Stimulated activated CD8-positive, alpha-beta memory T cell treated with anti-CD3 and anti-CD28 coated beads, Interleukin-7, amount 100 ng/mL, for 24 hours (primary cell): ENCODE data around the gene CORO2B.
"Not testable (repeated sequence)": the region's sequence is repeated elsewhere in the genome, so short reads cannot be mapped to it uniquely, and the experiment has no call there.

ENCODE experiments used
- DNase-seq: peaks from one replicate; pipeline ENCODE4 v3.0.0-alpha.2; 2020; ENCODE audit warnings: low read depth

The CORO2B gene

GRCh38 chr15:68730976-68731897 lies 152.4 kb downstream of the CORO2B start:
- no peak for DNase-seq

- DNase-seq: no peak
These were observed 153.7 kb downstream of the CORO2B start for GRCh38 chr15:68732451-68732850.

DNA sequence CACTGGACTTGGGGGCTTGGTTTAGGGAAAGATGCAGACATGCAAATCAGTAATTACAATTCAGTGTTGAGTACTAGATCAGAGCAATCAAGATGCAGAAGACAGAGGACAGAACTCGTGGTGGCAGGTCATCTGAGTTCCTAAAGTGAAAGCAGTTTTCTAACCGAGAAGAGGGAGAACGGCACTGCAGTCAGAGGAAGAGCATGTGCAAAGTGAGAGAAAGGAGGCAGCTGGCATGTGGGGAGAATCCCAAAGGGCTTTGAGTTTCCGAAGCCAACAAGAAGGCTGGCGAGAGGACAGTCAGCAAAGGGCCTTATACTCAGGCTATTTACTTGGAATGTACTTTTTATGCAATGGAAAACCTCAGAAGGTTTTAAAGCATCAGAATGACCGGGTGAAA lies 154.9 kb downstream of the CORO2B start:
- no peak for DNase-seq

DNA sequence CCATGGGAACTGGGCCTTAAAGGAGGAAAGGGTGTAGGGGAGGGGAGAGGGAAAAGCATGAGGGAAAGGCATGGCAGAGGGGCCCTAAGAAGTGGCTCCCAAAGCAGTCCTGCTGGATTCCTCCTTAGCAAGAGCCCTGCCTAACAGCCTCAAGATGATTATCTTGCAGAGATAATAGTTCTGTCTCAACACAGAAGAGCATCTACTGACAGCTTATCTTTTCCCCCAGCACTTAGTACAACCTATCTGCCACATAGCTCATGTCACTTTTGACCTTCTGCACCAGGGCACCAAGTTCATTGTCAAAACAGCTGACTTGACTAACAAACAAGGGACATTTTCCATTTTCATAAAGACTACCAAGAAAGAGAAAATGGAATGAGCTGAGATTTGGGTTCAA lies 155.6 kb downstream of the CORO2B start:
- DNase-seq: no peak

DNA sequence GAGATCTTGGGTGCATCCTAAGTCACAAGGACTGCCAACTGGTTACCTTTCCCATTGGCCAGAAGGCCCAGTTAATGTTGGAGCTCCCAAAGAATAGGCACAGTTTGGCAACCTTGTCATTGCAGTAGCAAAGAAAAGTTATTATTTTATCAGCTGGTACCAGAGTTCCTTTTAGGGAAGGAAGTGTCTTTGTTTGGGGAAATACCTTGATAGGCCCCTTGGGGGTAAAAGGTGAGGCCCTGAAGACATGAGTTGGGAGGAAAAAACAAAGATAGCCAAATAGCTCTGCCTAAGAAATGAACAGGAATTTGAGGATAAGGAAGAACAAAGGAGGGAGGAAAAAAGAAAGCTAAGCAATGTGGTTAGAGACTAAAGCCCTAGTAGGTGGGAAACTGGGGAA lies 156.1 kb downstream of the CORO2B start:
- no peak for DNase-seq

DNA sequence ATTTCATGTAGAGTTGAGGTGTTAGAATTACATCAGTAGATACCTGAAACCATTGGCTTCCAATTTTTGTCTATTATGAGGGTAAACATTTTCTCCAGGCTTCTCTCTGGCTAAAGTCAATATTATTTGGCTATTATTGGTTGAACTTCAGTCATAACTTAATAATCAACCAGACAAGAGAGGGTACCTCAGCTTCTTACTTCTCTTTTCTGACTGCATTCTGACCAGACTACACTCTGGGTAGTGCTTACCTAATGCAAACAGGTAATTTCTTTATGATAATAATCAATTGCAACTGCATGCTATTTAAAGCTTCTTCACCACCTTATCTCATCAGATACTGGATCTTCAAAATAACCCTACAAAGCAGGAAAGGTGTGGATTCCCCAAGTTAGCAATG lies 156.8 kb downstream of the CORO2B start:
- DNase-seq: no peak

DNA sequence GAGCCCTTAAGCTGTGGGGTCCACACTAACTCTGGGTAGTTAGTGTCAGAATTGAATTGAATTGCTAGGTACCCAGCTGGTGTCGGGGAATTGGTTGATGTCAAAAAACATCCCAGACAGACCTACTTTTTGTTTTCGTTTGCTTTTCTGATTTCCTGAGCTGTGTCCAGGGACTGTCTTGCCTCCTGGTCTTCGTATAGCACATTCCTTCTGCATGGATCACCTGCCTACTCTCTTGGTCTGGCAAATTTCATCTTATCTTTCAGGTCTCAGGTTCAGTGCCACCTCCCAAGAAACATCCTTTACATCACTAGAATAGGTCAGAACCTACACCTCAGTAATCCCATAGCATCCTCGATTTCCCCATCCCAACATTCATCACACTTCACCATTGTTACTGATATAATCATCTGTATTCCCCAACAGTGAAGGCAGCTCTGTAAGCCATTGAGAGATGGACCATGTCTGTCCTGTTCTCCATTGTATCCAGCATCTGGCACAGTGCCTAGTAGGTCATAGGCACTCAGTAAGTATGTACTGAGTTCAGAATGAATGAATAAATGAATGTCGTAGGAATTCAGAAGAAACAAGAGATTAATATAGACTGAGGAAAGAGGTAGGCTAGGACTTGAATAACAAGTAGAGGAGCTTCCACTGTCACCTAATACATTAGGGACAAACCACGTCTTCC lies 160.7 kb downstream of the CORO2B start:
- no peak for DNase-seq

DNA sequence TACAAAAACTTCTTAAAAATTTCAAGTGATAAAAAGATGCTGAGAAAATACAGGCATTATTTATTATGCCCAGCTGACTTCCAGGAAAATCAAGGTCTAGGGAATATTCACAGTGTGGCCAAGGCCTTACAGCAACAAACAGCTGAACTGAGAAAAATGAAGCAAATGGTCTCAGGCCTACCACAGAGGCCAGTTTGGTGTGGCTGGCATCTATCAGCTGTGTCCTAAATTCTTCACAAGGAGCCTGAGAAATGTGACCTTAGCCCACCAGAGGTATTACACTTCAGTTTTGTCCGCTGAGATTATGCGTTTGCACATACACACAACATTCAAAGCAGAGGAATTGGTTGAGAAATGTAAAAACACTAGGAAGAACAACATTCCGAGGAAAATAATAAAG lies 164.5 kb downstream of the CORO2B start:
- no peak for DNase-seq

DNA sequence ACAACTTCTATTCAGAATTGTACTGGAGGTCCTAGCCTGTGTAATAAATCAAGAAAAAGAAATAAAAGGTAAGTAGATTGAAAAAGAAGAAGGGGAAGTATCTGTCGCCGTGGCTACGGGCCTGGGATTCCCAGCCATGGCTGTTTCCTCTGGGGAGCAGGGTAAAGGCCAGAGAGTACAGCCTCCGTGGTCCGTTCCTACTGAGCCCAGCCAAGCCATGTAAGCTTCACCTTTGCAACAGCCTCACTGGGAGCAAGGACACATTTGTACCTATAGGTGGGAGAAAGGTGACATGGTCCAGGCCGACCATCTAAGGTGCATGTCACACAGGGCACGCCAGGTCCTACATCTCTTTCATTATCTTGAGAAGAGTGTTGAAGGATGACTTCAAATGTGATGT lies 170.6 kb downstream of the CORO2B start:
- no peak for DNase-seq

DNA sequence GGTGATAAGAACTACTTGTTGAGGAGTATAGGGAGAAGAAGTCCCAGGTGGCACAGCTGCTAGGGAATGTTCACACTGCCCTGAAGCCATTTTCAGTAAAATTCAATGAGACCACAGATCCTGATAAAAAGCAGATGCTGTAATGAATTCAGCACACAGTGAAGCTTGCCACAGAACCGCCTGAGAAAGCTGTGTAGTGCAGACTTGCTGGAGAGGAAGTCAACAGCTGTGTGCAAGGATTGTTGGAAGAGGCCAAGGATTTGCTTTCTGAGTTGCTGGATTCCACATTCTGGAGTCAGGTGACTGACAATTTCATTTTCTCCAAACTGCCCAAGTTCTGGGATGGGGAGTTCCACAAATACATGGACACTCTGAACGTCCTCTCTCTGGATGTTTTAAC lies 171.0 kb downstream of the CORO2B start:
- DNase-seq: no peak

DNA sequence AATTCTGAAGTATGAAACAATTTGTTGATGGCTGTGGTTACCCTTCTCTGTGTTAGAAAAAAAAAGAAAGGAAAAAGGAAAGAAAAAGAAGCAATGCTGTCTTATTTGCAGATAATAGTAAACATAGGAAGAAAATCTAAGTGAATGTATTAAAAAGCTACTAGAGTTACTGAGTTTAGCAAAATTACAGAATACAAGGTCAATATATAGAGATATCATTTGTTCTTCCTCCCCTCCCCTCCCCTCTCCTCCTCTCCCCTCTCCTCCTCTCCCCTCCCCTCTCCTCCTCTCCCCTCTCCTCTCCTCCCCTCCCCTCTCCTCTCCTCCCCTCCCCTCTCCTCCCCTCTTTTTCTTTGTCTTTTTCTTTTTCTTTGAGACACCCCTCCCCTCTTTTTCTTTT lies 172.8 kb downstream of the CORO2B start:
- DNase-seq: no peak

GRCh38 chr15:68755731-68756130 lies 176.9 kb downstream of the CORO2B start:
- no peak for DNase-seq

DNA sequence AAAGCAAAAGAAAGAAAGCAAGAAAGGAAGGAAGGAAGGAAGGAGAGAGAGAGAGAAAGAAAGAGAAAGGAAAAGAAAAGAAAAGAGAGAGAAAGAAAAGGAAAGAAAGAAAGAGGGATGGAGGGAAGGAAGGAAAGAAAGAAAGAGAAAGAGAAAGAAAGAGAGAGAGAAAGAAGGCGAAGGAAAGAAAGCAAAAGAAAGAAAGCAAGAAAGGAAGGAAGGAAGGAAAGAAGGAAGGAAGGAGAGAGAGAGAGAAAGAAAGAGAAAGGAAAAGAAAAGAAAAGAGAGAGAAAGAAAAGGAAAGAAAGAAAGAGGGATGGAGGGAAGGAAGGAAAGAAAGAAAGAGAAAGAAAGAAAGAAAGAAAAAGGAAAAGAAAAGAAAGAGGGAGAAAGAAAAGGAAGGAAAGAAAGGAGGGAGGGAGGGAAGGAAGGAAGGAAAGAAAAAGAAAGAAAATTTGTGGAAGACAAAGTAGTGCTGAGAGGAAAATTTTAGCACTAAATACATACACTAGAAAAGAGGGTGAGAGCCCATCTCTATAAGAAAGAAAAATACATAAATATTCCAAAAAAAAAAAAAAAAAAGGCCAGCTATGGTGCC lies 181.3 kb downstream of the CORO2B start:
- DNase-seq: not testable (repeated sequence)

GRCh38 chr15:68763063-68763462 lies 184.3 kb downstream of the CORO2B start:
- no peak for DNase-seq

DNA sequence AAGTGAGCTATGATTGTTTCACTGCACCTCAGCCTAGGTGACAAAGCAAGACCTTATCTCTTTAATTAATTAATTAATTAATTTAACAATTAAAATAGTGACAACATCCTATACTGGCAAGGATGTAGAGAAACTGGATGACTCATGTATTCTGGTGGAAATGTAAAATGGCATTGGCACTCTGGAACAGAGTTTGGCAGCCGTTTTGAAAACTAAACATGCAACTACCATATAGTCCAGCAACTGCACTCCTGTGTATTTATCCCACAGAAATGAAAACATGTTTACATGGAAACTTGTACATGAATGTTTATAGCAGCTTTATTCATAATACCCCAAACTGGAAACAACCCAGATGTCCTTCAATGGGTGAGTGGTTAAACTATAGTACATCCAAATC lies 185.3 kb downstream of the CORO2B start:
- DNase-seq: no peak

- DNase-seq: no peak
These were observed 187.0 kb downstream of the CORO2B start for GRCh38 chr15:68765602-68766368.

DNA sequence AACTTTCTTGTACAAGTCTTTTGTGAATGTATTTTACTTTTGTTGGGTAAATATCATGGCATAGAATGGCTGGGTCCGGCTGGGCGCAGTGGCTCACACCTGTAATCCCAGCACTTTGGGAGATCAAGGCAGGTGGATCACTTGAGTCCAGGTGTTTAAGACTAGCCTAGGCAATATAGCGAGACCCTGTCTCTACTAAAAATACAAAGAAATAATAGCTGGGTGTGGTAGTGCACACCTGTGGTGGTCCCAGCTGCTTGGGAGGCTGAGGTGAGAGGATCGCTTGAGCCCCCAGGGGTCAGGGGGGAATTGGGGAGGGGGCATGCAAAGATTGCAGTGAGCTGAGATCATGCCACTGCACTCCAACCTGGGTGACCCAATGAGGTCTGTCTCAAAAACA lies 189.0 kb downstream of the CORO2B start:
- no peak for DNase-seq

DNA sequence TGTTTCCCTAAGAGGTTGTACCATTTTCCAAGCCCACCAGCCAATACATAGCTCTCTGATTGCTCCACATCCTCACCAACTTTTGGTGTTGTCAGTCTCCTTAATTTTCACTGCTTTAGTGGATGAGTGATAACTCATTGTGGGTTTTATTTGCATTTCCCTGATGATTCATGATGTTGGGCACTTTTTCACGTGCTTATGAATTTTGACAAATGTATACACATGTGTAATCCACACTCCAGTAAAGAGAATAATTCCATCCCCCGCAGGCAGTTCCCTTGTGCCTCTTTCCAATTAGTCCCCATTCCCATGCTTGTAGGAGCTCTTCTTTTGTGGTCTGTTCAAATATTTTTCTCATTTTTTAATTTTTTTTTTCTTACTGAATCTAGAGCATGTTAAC lies 189.5 kb downstream of the CORO2B start:
- no peak for DNase-seq

GRCh38 chr15:68769702-68770101 lies 190.9 kb downstream of the CORO2B start:
- DNase-seq: no peak

DNA sequence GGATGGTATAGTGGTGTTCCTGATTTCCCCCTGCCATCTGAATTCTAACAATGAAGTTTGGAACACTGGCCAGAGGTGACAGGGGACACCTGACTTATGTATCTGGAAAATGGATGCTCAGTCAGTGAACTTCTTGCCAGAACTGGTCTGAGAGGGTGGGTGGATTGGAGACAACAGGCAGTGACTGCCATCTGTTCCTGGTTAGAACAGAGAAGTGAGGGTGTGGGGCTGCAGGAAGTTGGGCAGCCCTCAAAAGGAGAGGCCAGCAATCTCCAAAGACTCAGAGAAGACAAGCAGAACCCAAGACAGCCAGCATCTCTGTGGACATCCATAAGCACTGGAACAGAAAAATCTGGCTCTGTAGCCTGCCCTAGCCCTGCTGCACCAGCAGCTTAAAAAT lies 191.4 kb downstream of the CORO2B start:
- no peak for DNase-seq

GRCh38 chr15:68773036-68773435 lies 194.2 kb downstream of the CORO2B start:
- DNase-seq: no peak

DNA sequence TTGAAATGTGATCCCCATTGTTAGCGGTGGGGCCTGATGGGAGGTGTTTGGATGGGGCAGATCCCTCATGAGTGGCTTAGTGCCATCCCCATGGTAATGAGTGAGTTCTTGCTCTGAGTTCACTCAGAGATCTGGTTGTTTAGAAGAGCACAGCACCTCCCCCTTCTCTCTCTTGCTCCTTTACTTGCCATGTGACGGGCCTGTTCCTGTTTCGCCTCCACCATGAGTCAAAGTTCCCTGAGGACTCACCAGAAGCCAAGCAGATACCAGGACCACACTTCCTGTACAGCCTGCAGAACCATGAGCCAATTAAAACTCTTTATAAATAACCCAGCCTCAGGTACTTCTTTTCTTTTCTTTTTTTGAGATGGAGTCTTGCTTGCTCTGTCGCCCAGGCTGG lies 195.3 kb downstream of the CORO2B start:
- no peak for DNase-seq
